HFFc6 (cell line): Measurements from ENCODE around the gene PEPD. TPM values are rescaled to one million over a fixed set of nuclear protein-coding genes. Genes with fewer than 3 reads are reported as not detected.

Experiments
- DNase-seq: peaks from one replicate; pipeline ENCODE4 v3.0.0-alpha.2; 2018
- H3K27ac Mint-ChIP-seq: 2 replicates; pipeline ENCODE4 v1.8.0; 2020; ENCODE audit warnings: mild to moderate bottlenecking, mixed read lengths
- H3K27me3 Mint-ChIP-seq: 2 replicates; pipeline ENCODE4 v1.8.0; 2021; ENCODE audit warnings: mild to moderate bottlenecking, moderate library complexity, mixed read lengths; ENCODE audit not compliant: insufficient read depth
- H3K36me3 Mint-ChIP-seq: 2 replicates; pipeline ENCODE4 v1.8.0; 2021; ENCODE audit warnings: low read depth, mixed read lengths
- H3K4me1 Mint-ChIP-seq: 2 replicates; pipeline ENCODE4 v1.8.0; 2020; ENCODE audit warnings: low read depth, mixed read lengths
- H3K4me3 Mint-ChIP-seq: 2 replicates; pipeline ENCODE4 v1.8.0; 2020; ENCODE audit warnings: mild to moderate bottlenecking, moderate library complexity, mixed read lengths
- H3K9me3 Mint-ChIP-seq: 2 replicates; pipeline ENCODE4 v1.8.0; 2020; ENCODE audit warnings: mild to moderate bottlenecking, mixed read lengths
- total RNA-seq, 6 experiments: library from RNA; stranded (reverse); fragmentation: NEBNext Ultra II Directional; extraction: Animal tissue kit (Norgen Biotek cat#: 25700); gene quantifications; 2 replicates in 1 of 6; 3 replicates in 5 of 6; pipeline ENCODE4 v1.2.3, GENCODE V29; 2021
- TF ChIP-seq, protein P1 (sequence below): fragments of 200-600 bp; sonication (generic); IDR thresholded peaks from 2 replicates; pipeline ENCODE4 v1.5.0; 2021; ENCODE audit warnings: antibody characterized with exemption, mild to moderate bottlenecking

Gene PEPD
- total RNA-seq, 6 experiments from 2014 or later, result 57.0 to 76.9 (median 67.6) TPM

DNA sequence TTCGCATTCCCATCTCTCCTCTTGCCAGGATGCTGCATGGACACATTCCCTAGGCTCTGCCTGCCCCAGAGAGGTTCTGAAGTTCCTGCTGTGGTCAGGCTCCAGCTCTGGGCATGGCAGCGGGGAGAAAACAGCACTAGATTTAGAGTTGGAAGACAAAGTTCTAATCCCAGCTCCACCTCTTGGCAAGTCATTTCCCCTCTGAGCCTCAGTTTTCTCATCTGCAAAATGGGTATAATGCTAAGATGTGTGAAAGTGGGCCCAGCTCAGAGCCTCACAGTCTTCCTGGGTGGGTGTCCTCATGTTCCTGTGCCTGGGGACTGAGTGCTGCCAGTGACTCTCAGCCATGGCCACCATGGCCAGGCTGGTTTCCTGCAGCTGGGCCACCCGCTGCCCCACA, 9.6 kb downstream of the PEPD start:
- Mint-ChIP-seq H3K4me1 (peaks cover 24% of the 10 kb centered on the region), H3K36me3 (no peaks in the 10 kb centered on the region), H3K27ac (no peak overlapping the region), H3K9me3 (no peaks in the 10 kb centered on the region), H3K4me3 (no peak overlapping the region), H3K27me3 (no peaks in the 10 kb centered on the region)
- no peak for DNase-seq
- TF ChIP-seq, protein P1, sequence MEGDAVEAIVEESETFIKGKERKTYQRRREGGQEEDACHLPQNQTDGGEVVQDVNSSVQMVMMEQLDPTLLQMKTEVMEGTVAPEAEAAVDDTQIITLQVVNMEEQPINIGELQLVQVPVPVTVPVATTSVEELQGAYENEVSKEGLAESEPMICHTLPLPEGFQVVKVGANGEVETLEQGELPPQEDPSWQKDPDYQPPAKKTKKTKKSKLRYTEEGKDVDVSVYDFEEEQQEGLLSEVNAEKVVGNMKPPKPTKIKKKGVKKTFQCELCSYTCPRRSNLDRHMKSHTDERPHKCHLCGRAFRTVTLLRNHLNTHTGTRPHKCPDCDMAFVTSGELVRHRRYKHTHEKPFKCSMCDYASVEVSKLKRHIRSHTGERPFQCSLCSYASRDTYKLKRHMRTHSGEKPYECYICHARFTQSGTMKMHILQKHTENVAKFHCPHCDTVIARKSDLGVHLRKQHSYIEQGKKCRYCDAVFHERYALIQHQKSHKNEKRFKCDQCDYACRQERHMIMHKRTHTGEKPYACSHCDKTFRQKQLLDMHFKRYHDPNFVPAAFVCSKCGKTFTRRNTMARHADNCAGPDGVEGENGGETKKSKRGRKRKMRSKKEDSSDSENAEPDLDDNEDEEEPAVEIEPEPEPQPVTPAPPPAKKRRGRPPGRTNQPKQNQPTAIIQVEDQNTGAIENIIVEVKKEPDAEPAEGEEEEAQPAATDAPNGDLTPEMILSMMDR, result no peak

GRCh38 chr19:33511346-33511745, 10.2 kb downstream of the PEPD start:
- Mint-ChIP-seq H3K4me1 (peaks cover 26% of the 10 kb centered on the region), H3K27me3 (no peaks in the 10 kb centered on the region), H3K4me3 (no peak overlapping the region), H3K36me3 (no peaks in the 10 kb centered on the region), H3K27ac (no peak overlapping the region), H3K9me3 (no peaks in the 10 kb centered on the region)
- TF ChIP-seq, protein P1, result no peak
- no peak for DNase-seq

DNA sequence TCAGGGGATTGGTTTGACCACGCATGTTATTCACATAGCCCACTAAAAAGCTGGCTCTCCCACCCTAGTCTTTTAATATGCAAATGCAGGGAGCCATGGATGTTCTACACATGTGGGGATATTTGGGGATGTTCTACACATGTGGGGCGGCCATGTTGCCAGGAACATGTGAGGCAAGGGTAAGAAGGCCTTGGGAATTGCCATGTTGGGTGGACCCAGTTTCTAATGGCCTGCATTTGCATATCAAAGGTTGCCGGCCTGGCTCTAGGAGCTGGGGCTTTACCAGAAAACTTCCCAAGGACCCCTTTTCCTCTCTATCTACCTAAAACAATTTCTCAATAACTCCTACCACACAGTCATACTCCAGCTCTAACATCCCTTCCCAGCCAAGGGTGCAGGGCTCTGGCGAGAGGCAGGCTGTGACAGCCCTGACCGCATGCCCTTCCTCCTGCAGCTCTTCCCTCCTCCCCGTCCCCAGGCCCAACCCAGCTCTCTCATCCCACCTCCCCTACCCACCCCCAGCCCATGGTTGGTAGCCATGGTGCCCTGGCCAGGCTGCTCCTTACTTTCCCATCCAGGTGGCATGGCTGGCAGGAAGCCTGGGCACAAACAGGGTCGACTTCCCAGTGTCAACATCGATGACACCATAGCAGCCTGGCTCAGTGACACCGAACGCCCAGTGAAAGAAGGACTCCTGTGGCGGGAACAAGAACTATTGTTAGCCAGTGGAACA, 11.0 kb downstream of the PEPD start:
- Mint-ChIP-seq H3K36me3 (no peaks in the 10 kb centered on the region), H3K27me3 (peaks cover 1% of the 10 kb centered on the region; the same call in 1 of the 2 replicates), H3K9me3 (no peaks in the 10 kb centered on the region), H3K4me3 (no peak overlapping the region), H3K4me1 (peaks cover 26% of the 10 kb centered on the region), H3K27ac (no peak overlapping the region)
- TF ChIP-seq, protein P1, result no peak
- DNase-seq, result no peak

- DNase-seq, result no peak
- peaks cover 26% of the 10 kb centered on the region for H3K4me1 Mint-ChIP-seq
- H3K27me3 Mint-ChIP-seq, result peaks cover 2% of the 10 kb centered on the region; the same call in 1 of the 2 replicates
- no peak overlapping the region for H3K4me3 Mint-ChIP-seq
- H3K9me3 Mint-ChIP-seq, result no peaks in the 10 kb centered on the region
- TF ChIP-seq, protein P1, result no peak
- H3K36me3 Mint-ChIP-seq, result no peaks in the 10 kb centered on the region
- no peak overlapping the region; the same call in 1 of the 2 replicates for H3K27ac Mint-ChIP-seq
These were observed 11.8 kb downstream of the PEPD start for GRCh38 chr19:33509774-33510173.

DNA sequence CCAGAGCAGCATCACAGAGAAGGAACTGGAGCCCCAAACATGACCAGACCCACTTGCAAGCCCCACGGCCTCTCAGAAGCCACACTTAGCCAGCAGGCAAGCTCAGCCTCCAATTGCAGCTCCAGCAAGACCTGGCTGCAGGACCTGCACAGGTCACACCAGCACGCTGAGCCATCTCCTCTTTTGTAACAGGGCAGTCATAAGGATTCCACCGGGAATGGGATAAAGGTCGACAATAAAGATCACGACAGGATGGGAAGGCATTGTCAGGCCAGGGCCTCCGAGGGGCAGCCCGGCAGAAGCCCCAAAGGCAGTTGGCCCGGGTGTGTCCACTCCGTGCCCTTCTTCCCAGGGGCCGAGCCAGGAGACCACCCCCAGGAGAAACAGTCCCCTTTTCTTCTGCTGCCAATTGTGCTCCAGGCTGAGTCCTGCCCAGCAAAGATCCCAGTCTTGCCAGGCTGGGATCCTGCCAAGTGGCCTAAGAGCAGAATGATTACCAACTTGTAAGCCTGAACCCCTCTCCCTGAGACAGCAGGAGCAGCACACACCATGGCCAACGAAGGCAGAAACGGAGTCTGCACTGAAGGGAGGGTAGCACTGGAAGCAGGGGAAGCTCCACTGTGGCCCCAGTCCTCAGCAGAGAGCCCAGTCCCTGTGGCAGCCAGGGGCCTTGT, 12.5 kb downstream of the PEPD start:
- peak overlapping the region; percentile 78 for H3K27ac Mint-ChIP-seq
- peak; percentile 64 for DNase-seq
- TF ChIP-seq, protein P1, result no peak
- H3K4me1 Mint-ChIP-seq, result peaks cover 26% of the 10 kb centered on the region
- no peak overlapping the region for H3K4me3 Mint-ChIP-seq
- peaks cover 2% of the 10 kb centered on the region; the same call in 1 of the 2 replicates for H3K27me3 Mint-ChIP-seq
- no peaks in the 10 kb centered on the region for H3K9me3 Mint-ChIP-seq
- H3K36me3 Mint-ChIP-seq, result no peaks in the 10 kb centered on the region
